MM.1S (cell line): ENCODE measurements around the gene SLC9C1.

Experiments used
- EZH2 ChIP-seq: fragments of 300-600 bp; sonication (generic); optimal IDR thresholded peaks from 2 replicates; pipeline ENCODE3; 2017; ENCODE audit warnings: low read depth, mild to moderate bottlenecking, antibody characterized with exemption, low read length, mixed read lengths
- TF ChIP-seq, protein P1 (sequence below): fragments of 300-600 bp; sonication (generic); IDR thresholded peaks from 2 replicates; pipeline ENCODE4 v1.5.1; 2016; ENCODE audit warnings: antibody characterized with exemption, low read length, mixed read lengths

DNA sequence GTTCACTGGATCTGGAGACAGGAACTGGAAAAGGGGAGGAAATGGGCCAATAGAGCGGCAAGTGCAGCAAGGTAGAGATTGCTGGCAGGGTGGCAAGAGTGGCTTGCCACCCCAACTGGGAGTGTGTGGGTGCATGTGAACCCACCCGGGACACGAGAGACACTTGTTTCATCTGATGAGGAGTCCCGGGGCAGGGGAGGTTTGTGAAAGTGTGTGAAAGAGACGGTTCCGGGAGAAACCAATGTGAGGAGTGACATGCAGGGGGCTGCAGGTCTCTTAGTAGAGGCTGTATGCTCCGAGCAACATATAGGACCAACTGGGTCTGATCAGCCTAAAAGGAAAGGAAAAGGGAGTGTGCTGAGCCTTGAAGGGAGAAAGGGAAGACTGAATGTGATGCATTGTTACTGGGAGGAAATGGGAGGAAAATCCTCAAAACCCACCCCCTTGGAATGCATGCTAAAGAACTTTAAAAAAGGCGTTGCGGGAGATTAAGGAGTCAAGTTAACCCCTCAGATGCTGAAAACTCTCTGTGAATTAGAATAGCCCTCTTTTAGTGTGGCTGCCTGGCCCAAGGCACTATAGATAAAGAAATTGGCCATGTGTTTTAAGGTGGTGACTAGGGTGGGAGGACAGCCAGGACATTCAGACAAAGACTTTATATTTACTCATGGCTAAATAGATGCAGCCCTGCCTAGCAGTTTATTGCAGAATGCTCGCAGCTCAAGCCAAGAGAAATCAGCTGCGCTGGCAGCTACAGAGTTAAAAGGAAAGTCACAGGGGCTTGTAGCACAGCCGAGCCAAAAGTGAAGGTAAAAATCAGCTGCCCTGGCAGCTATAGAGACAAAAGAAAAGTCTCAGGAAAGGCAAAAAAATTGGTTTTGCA, 9.1 kb upstream of the SLC9C1 start:
- TF ChIP-seq, protein P1, sequence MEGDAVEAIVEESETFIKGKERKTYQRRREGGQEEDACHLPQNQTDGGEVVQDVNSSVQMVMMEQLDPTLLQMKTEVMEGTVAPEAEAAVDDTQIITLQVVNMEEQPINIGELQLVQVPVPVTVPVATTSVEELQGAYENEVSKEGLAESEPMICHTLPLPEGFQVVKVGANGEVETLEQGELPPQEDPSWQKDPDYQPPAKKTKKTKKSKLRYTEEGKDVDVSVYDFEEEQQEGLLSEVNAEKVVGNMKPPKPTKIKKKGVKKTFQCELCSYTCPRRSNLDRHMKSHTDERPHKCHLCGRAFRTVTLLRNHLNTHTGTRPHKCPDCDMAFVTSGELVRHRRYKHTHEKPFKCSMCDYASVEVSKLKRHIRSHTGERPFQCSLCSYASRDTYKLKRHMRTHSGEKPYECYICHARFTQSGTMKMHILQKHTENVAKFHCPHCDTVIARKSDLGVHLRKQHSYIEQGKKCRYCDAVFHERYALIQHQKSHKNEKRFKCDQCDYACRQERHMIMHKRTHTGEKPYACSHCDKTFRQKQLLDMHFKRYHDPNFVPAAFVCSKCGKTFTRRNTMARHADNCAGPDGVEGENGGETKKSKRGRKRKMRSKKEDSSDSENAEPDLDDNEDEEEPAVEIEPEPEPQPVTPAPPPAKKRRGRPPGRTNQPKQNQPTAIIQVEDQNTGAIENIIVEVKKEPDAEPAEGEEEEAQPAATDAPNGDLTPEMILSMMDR: no peak
- no peak for TF ChIP-seq EZH2
